ENCODE measurements around the gene SEZ6L.

SEZ6L gene

GRCh38 chr22:26246552-26246951 lies 77.3 kb downstream of the SEZ6L start:
- ATAC-seq = no peak

DNA sequence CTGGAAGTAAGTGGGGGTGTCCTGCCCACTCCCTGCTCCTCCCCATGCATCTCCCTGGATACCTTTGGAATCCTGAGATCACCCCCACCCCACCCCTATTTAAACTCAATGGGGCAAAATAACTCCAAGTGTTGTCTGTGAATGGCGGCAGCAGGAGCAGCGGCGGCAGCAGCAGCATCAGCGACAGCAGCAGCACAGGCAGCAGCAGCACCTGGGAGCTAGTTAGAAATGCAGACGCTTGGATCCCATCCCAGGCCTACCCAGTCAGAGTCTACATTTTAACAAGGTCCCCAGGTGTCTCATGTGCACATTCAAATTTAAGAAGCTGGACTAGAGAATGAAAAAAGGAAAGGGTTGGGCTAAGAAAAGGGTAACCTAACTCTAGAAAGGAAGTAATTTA lies 82.6 kb downstream of the SEZ6L start:
- ATAC-seq = no peak

DNA sequence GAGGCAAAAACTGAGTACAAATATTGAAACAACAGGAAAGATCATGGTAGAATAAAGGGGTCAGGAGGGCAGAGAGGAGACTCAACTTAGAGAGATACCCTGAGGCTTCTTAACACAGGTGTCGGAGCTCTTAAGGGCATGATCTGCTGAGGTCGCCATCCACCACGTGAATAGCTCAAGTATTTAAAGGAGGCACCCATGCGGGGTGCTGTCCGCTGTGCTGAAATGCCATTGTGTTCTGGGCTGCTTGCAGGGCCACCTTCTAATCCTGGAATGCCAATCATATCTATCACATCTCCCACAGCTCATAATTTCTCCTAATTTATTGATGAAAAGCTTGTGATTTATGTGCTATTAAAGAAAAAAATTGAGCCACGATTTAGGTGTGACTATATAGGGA lies 90.2 kb downstream of the SEZ6L start:
- no peak for ATAC-seq

- ATAC-seq = no peak
Observed at GRCh38 chr22:26264162-26264561, 94.9 kb downstream of the SEZ6L start.

DNA sequence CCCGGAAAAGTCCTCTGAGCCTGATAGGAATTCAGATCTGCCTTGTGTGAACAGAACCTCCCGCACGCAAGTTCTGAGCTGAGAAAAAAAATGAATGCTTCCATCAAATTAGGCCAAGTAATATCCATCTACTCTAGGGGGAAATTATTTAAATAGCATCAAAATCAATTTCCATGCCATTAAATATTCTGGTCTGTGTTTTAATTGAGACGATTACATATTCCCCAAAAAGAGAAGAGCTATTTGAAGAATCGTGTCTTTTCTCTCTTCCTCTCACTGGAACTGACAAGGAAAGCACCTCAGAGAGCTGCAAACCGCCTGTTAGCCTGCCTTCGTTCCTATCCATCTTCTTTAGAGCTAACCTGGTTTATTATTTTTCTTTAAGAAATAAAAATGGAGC lies 96.0 kb downstream of the SEZ6L start:
- ATAC-seq = no peak

- ATAC-seq = no peak
Observed at GRCh38 chr22:26265909-26266308, 96.6 kb downstream of the SEZ6L start.

DNA sequence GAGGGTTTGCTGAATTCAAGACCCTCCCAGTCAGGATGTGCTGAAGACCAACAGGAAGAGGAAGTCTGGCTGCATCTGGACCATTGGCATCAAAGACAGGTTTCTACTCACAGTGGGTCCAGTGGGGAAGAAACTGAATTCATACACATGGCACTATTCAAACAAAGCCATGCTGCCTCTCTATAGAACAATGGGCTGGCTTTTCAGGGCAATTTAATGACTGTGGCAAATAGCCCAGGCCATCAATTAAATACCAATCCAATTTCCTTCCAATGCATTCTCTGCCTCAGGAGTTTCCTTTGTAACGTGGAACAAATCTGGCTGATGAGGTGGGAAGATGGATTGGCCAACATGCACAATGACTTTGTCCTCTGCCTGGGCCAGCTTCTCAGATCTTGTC lies 98.6 kb downstream of the SEZ6L start:
- ATAC-seq = no peak

DNA sequence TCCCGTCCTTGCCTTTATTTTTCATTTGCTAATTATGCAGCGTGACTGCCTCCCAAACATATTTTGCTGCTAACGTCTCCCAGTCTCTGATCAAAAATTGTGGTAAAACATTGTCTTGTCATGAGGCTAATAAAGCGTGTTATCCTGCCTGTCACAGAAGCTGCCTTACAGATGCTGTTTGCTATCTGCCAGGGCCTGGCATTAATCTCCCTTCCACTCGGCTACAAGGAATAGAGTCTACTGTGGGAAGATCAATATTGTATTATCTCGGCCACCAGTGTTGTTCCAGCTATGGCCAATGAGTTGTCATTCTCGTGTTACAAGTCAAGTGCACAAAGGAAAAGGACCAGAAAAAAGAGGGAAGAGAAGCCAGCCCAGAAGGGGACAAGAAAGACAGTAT lies 100.3 kb downstream of the SEZ6L start:
- ATAC-seq = no peak

DNA sequence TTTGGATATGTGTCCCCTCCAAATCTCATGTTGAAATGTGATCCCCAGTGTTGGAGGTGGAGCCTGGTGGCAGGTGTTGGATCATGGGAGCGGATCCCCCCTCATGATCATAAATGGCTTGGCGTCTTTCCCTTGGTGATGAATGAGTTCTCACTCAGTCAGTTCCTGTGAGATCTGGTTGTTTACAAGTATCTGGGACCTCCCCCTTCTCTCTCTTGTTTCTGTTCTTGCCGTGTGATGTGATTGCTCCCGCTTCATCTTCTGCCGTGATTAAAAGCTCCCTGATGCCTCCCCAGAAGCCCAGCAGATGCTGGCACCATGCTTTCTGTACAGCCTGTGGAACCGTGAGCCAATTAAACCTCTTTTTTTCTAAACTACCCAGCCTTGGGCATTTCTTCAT lies 102.2 kb downstream of the SEZ6L start:
- ATAC-seq = no peak

GRCh38 chr22:26273011-26273675 lies 103.9 kb downstream of the SEZ6L start:
- ATAC-seq = no peak

GRCh38 chr22:26276529-26277160 lies 107.4 kb downstream of the SEZ6L start:
- no peak for ATAC-seq

DNA sequence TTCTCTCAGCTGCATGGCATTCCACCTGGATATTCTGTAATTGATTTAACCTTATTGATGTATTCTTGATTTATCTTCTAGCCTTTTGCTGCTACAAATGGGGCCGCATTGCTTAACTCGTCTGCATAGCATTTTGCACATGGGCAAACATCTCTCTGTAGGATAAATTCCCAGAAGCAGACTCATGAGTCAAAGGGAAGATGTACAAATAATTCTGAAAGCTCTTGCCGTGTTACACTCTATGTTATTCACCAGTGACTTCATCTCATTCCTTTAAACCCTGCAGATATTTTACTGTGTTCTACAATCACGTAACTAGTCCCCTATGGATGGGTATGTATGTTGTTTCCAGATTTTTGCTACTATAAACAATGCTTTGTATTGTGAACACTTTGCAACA lies 112.7 kb downstream of the SEZ6L start:
- ATAC-seq = no peak

DNA sequence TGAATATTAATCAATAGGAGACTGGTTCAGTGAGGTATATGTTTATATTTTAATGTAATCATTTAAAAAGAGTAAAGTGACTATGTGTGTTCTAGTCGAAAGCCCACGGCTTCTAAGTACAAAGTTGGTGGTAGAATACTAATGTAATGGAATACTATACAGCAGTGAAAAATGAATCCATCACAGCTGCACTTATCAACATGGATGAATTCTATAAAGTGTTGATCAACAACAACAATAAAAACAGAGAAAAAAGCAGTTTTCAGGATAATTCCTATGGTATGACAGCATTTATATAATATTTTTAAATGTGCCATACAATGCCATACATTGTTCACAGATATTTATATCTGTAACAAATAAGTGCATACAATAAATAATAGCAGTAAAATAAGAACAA lies 114.1 kb downstream of the SEZ6L start:
- no peak for ATAC-seq

DNA sequence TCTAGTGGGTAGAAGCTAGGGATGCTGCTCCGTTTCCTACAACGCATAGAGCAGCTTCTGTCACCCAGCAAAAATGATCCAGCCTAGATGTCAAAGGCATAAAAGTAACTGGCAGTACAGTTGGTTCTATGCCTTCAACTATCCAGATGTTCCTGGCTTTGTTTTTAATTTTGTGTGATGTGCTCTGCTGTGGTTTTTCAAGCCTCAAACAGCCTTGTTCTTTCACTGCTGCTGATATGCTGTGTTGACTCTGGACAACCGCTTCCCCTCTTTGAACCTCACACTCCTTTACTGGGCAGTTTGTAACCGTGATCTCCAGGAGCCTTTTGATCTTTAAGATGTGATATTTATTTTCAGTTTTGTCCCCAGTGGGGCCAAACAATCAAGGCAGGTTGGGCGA lies 116.4 kb downstream of the SEZ6L start:
- no peak for ATAC-seq

DNA sequence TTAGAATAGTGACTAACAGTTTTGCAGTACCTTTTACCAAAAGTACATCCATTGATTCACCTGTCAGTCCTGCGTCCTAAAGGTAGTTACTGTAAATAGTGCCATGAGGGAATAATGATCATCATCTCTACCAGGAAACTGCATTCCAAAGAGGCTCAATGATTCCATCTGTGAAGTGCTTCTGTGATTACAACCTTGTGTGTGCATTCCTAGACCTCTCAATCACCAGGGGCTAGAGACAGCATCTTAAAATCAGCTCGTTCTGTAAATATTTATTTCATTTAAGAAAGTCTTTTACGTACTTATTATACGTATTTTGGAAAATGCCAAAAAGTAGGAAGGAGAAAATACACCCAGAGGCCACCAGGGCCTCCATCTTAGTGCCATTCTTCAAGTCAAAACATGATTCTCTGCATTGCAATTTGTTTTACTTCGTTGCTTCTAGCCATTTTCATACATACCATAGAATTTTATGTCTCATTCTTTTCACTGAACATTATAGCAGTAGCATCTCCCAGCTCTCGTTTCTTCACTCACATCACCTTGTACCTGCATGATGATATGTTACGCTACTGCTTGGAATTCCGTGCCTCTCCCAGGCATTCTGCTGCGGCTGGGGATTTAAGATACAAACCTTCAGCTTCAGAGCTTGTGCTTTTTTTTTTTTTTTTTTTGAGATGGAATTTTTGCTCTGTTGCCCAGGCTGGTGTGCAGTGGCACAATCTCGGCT lies 117.0 kb downstream of the SEZ6L start:
- no peak for ATAC-seq

DNA sequence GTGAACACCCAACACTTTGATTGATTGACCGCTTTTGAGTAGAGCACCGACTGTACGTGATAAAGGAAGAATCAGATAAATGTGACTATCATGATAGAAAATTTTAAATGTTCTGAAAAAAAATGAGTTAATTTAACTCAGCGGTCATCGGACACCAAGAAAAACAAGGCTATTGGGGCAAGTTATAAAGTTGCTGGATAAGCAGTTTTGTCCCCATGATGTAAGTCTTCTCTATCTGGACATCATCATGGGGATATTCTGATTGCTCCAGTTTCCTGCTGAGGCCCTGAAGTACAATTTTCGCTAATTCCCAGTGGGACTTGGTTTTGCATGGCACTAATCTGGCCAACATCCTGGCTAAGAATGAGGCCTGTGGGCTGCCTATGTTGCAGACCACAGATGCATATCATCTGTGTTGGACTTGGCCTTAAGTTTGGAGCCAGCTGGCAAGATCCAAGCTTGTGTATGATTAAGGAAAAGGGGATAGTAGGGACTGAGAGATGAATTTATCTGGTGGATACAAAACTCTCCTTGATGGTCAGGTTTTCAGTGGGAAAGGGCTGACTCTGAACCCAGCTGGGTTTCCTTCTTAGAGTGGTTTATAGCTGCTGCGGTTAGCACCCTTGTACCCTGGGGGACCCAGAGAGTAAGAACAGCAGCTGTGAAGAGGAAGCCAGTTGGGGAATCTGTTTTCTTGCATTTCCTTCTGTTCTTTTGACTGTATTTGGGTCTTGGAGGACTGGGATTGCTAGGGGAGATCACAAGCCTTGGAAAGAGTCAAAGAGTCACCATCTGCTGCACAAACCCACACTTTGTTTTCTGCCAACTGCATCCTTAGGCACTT lies 118.3 kb downstream of the SEZ6L start:
- no peak for ATAC-seq

DNA sequence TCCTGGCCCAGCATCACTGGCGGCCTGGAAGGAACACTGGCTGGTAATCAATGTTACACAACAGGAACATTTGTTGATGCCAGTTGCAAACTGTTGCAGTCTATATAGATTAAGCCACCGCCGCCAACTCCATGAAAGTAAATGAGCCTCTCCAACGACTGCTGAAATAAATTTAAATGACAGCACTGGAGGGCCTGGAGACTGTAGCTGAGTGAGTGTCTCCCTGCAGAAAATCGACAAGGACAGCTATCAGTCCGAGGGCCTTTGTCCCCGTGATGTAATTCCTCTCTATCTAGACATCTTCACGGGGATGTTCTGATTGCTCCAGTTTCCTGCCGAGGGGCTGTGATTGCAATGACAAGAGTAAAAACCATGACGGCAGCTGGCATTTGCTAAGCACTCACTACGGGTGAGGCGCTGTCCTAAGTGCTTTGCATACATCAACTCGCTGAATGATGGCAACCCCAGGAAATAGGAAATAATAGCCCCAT lies 120.4 kb downstream of the SEZ6L start:
- no peak for ATAC-seq

GRCh38 chr22:26291940-26292666 lies 122.8 kb downstream of the SEZ6L start:
- ATAC-seq = no peak

GRCh38 chr22:26292667-26292995 lies 123.4 kb downstream of the SEZ6L start:
- no peak for ATAC-seq

- ATAC-seq = no peak
Observed at GRCh38 chr22:26295563-26296126, 126.4 kb downstream of the SEZ6L start.

- no peak for ATAC-seq
Observed at GRCh38 chr22:26298605-26299310, 129.5 kb downstream of the SEZ6L start.

DNA sequence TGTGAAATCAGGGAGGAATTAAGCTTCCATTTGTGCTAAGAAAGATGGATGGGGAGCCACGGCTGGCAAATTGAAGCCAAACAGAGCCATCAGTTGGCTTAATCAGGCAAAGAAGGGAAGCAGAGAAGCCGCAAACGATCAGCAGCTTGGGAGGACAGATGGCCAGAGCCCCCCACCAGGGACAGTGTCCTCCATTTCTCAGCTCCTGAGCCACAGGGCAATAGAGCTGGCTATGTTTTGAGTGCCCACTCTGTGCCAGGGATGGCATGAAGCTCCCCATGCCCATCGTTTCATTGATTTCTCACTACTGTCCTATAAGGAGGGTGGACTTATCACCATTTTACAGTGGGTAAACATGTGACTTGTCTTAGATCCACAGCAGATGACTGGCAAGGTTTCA lies 133.5 kb downstream of the SEZ6L start:
- ATAC-seq = no peak
